ENCODE measurements around the gene PNISR. TPM values are rescaled to one million over a fixed set of nuclear protein-coding genes. Genes with fewer than 3 reads are reported as not detected.
"Not testable (repeated sequence)": the region's sequence is repeated elsewhere in the genome, so short reads cannot be mapped to it uniquely, and the experiment has no call there.

PNISR gene
- total RNA-seq, 1 donor from 2014 or later = 498 TPM

GRCh38 chr6:99467509-99468106, 42.5 kb upstream of the PNISR start:
- no peak overlapping the region for H3K4me3 Mint-ChIP-seq
- Histone ChIP-seq H3F3A (ENCODE audit: low read depth) (no peaks in the 10 kb centered on the region), H3K4me3 (no peak overlapping the region), H3K36me3 (no peaks in the 10 kb centered on the region), H4K20me1 (ENCODE audit: low read depth) (no peaks in the 10 kb centered on the region), H3K27me3 (no peaks in the 10 kb centered on the region), H3K79me2 (ENCODE audit: low read depth) (no peaks in the 10 kb centered on the region), H3K9ac (no peak overlapping the region), H3K9me3 (ENCODE audit: low read depth) (no peaks in the 10 kb centered on the region), H3K27ac (no peak overlapping the region), H3K4me1 (no peaks in the 10 kb centered on the region), H2AFZ (replicated peaks) (no peak overlapping the region), H3K4me2 (no peak overlapping the region)
- no peak overlapping the region for H3K27ac Mint-ChIP-seq
- H3K9me3 Mint-ChIP-seq = no peaks in the 10 kb centered on the region
- H3K27me3 Mint-ChIP-seq (ENCODE audit: insufficient read depth, low read depth) = no peaks in the 10 kb centered on the region
- TF ChIP-seq EZH2phosphoT487 (IDR thresholded peaks at IDR 0.05) (no peak), CTCF (IDR thresholded peaks at IDR 0.05) (peak; percentile 74)
- H3K36me3 Mint-ChIP-seq = peaks cover 2% of the 10 kb centered on the region
- peak; percentile 34 for DNase-seq (ENCODE audit: low spot score)
- no peaks in the 10 kb centered on the region for H3K4me1 Mint-ChIP-seq

- H3K27me3 ChIP-seq; H3K27me3 Mint-ChIP-seq (ENCODE audit: insufficient read depth, low read depth); H3K4me3 ChIP-seq; H3K9me3 ChIP-seq (ENCODE audit: low read depth); H3K4me1 ChIP-seq; H3K36me3 ChIP-seq; H3K9ac ChIP-seq; H3K27ac Mint-ChIP-seq; H3K79me2 ChIP-seq (ENCODE audit: low read depth); H3K4me1 Mint-ChIP-seq; H2AFZ ChIP-seq (replicated peaks); H3K4me2 ChIP-seq; H3K4me3 Mint-ChIP-seq; H3K27ac ChIP-seq; DNase-seq (ENCODE audit: low spot score); H3F3A ChIP-seq (ENCODE audit: low read depth); H4K20me1 ChIP-seq (ENCODE audit: low read depth): not testable (repeated sequence)
- Mint-ChIP-seq H3K36me3 (peaks cover 23% of the 10 kb centered on the region), H3K9me3 (peaks cover 15% of the 10 kb centered on the region)
Measured at GRCh38 chr6:99459133-99459532, 34.0 kb upstream of the PNISR start.

GRCh38 chr6:99458319-99458718, 33.2 kb upstream of the PNISR start:
- H3K4me2 ChIP-seq = no peak overlapping the region
- no peak overlapping the region for H2AFZ ChIP-seq (replicated peaks)
- H3K36me3 Mint-ChIP-seq = peaks cover 26% of the 10 kb centered on the region
- no peaks in the 10 kb centered on the region for H3K4me1 Mint-ChIP-seq
- DNase-seq (ENCODE audit: low spot score) = peak; percentile 51
- H3K9ac ChIP-seq = no peak overlapping the region
- H3K27ac ChIP-seq = no peak overlapping the region
- TF ChIP-seq CTCF (IDR thresholded peaks at IDR 0.05) (peak; percentile 48), EZH2 (IDR thresholded peaks at IDR 0.05) (no peak), EZH2phosphoT487 (IDR thresholded peaks at IDR 0.05) (no peak)
- H3F3A ChIP-seq (ENCODE audit: low read depth) = no peaks in the 10 kb centered on the region
- no peak overlapping the region for H3K4me3 Mint-ChIP-seq
- H3K4me3 ChIP-seq = no peak overlapping the region
- H3K36me3 ChIP-seq = no peaks in the 10 kb centered on the region
- no peaks in the 10 kb centered on the region for H3K4me1 ChIP-seq
- H3K27ac Mint-ChIP-seq = no peak overlapping the region
- no peaks in the 10 kb centered on the region for H3K9me3 ChIP-seq (ENCODE audit: low read depth)
- peaks cover 20% of the 10 kb centered on the region for H3K9me3 Mint-ChIP-seq
- no peaks in the 10 kb centered on the region for H4K20me1 ChIP-seq (ENCODE audit: low read depth)
- H3K79me2 ChIP-seq (ENCODE audit: low read depth) = no peaks in the 10 kb centered on the region
- H3K27me3 ChIP-seq = no peaks in the 10 kb centered on the region
- H3K27me3 Mint-ChIP-seq (ENCODE audit: insufficient read depth, low read depth) = no peaks in the 10 kb centered on the region

GRCh38 chr6:99446076-99446475, 21.0 kb upstream of the PNISR start:
- peaks cover 3% of the 10 kb centered on the region for H3K27me3 Mint-ChIP-seq (ENCODE audit: insufficient read depth, low read depth)
- Histone ChIP-seq H3K4me1 (no peaks in the 10 kb centered on the region), H3K27ac (no peak overlapping the region), H3K27me3 (no peaks in the 10 kb centered on the region), H3K4me3 (no peak overlapping the region), H2AFZ (replicated peaks) (no peak overlapping the region), H3K9me3 (ENCODE audit: low read depth) (no peaks in the 10 kb centered on the region), H3F3A (ENCODE audit: low read depth) (no peaks in the 10 kb centered on the region), H4K20me1 (ENCODE audit: low read depth) (no peaks in the 10 kb centered on the region), H3K36me3 (no peaks in the 10 kb centered on the region), H3K9ac (no peak overlapping the region), H3K79me2 (ENCODE audit: low read depth) (no peaks in the 10 kb centered on the region), H3K4me2 (no peak overlapping the region)
- DNase-seq (ENCODE audit: low spot score) = no peak
- H3K4me3 Mint-ChIP-seq = no peak overlapping the region
- H3K9me3 Mint-ChIP-seq = peaks cover 35% of the 10 kb centered on the region
- H3K36me3 Mint-ChIP-seq = peaks cover 59% of the 10 kb centered on the region
- H3K4me1 Mint-ChIP-seq = no peaks in the 10 kb centered on the region
- TF ChIP-seq EZH2 (IDR thresholded peaks at IDR 0.05) (no peak), CTCF (IDR thresholded peaks at IDR 0.05) (no peak), EZH2phosphoT487 (IDR thresholded peaks at IDR 0.05) (no peak)
- no peak overlapping the region for H3K27ac Mint-ChIP-seq
